Caco-2 (cell line): ENCODE measurements around the gene PXN. TPM values are rescaled to one million over a fixed set of nuclear protein-coding genes. Genes with fewer than 3 reads are reported as not detected.

Source experiments
- BruUV-seq: library from RNA; stranded (reverse); fragments of 400-500 nt; replicated peaks from 2 replicates; lab custom pipeline; 2021; lab: Mats Ljungman, UMichigan
- CTCF ChIA-PET: fragments of 300-600 bp; sonication (Branson Sonifier 250); formaldehyde crosslinking; loops from one replicate; lab custom pipeline; 2022; ENCODE audit warnings: antibody characterized with exemption; lab: Charles Lee
- POLR2A ChIA-PET: fragments of 300-600 bp; sonication (Branson Sonifier 250); formaldehyde crosslinking; loops from one replicate; lab custom pipeline; 2022; ENCODE audit warnings: antibody characterized with exemption; lab: Charles Lee
- DNase-seq, 2 experiments: peaks; one replicate each; pipeline versions ENCODE4 v3.0.0 to v3.0.0-alpha.2; 2020 to 2022
- H3K27me3 ChIP-seq: replicated peaks from 2 replicates; pipeline ENCODE4 v1.6.0; 2011; ENCODE audit warnings: low read length; ENCODE audit not compliant: control insufficient read depth, insufficient read depth
- H3K36me3 ChIP-seq: 2 replicates; pipeline ENCODE4 v1.5.1; 2011; ENCODE audit warnings: low read length; ENCODE audit not compliant: control insufficient read depth, insufficient read depth
- H3K4me1 ChIP-seq: fragments of 250-450 bp; sonication (Bioruptor Pico); 2 replicates; pipeline ENCODE4 v1.5.1; 2020; ENCODE audit warnings: mild to moderate bottlenecking
- H3K4me3 ChIP-seq: 2 replicates; pipeline ENCODE4 v1.5.1; 2011; ENCODE audit warnings: low read depth, mild to moderate bottlenecking, control low read depth, low read length
- H3K9me3 ChIP-seq: fragments of 250-450 bp; sonication (Bioruptor Pico); 2 replicates; pipeline ENCODE4 v1.5.1; 2020; ENCODE audit warnings: mild to moderate bottlenecking, moderate library complexity
- H3K27ac Mint-ChIP-seq: one replicate; pipeline ENCODE4 v1.8.0; 2022; ENCODE audit warnings: mixed read lengths; ENCODE audit not compliant: unreplicated experiment
- H3K27me3 Mint-ChIP-seq: one replicate; pipeline ENCODE4 v1.8.0; 2022; ENCODE audit warnings: mixed read lengths; ENCODE audit not compliant: insufficient read depth, unreplicated experiment
- H3K36me3 Mint-ChIP-seq: one replicate; pipeline ENCODE4 v1.8.0; 2022; ENCODE audit warnings: mild to moderate bottlenecking, mixed read lengths; ENCODE audit not compliant: insufficient read depth, unreplicated experiment
- H3K4me1 Mint-ChIP-seq: one replicate; pipeline ENCODE4 v1.8.0; 2022; ENCODE audit warnings: low read depth, mixed read lengths; ENCODE audit not compliant: unreplicated experiment
- H3K4me3 Mint-ChIP-seq: one replicate; pipeline ENCODE4 v1.8.0; 2022; ENCODE audit warnings: mild to moderate bottlenecking, moderate library complexity, mixed read lengths; ENCODE audit not compliant: unreplicated experiment
- H3K9me3 Mint-ChIP-seq: one replicate; pipeline ENCODE4 v1.8.0; 2022; ENCODE audit warnings: mixed read lengths; ENCODE audit not compliant: unreplicated experiment
- CTCF ChIP-seq, 2 experiments: fragments of 200-600 bp in 1 of 2; IDR thresholded peaks; 1 replicate in 1 of 2; 2 replicates in 1 of 2; pipeline versions ENCODE4 v1.5.1 to v1.8.0; 2011 to 2022; ENCODE audit warnings: antibody characterized with exemption in 1 of 2, control low read depth in 1 of 2, inconsistent platforms in 1 of 2, low read depth in 1 of 2, low read length in 1 of 2, mild to moderate bottlenecking in 1 of 2, moderate library complexity in 1 of 2; ENCODE audit not compliant: insufficient read depth in 1 of 2, severe bottlenecking in 1 of 2, unreplicated experiment in 1 of 2
- intact Hi-C: fragments of 100-400 bp; cut with micrococcal nuclease; formaldehyde crosslinking; loops from one replicate; pipeline ENCODE4 v1.10.0; 2022; ENCODE audit not compliant: unreplicated experiment
- total RNA-seq: library from RNA; stranded (reverse); gene quantifications from 2 replicates; pipeline ENCODE4 v1.2.3, GENCODE V29; 2022

PXN gene
- total RNA-seq, 1 experiment from 2014 or later: 150 TPM

- no TSS peak for BruUV-seq
- no peaks in the 10 kb centered on the region for H3K36me3 ChIP-seq
- H3K27ac Mint-ChIP-seq: peak overlapping the region; percentile 85
- peaks cover 32% of the 10 kb centered on the region for H3K4me1 ChIP-seq
- no peak overlapping the region for H3K4me3 ChIP-seq
- H3K9me3 ChIP-seq: no peaks in the 10 kb centered on the region
- no peak overlapping the region for H3K4me3 Mint-ChIP-seq
- intact Hi-C loops: no loop called here
- DNase-seq: no peak
- H3K36me3 Mint-ChIP-seq: peaks cover 10% of the 10 kb centered on the region
- no peaks in the 10 kb centered on the region for H3K27me3 ChIP-seq
- peaks cover 27% of the 10 kb centered on the region for H3K4me1 Mint-ChIP-seq
- no peaks in the 10 kb centered on the region for H3K27me3 Mint-ChIP-seq
- no peak for TF ChIP-seq CTCF (IDR thresholded peaks at IDR 0.05; ENCODE audit: insufficient read depth in 1 of 2, low read depth in 1 of 2, low read length in 1 of 2, severe bottlenecking in 1 of 2, unreplicated experiment in 1 of 2)
- POLR2A ChIA-PET: interaction anchor here (0.7 kb wide), 1 partner anchor 13 kb away, joined by 4 read pairs; no protein-coding TSS in a partner anchor
- CTCF ChIA-PET: no interaction called here
- no peaks in the 10 kb centered on the region for H3K9me3 Mint-ChIP-seq
These were observed 12.9 kb upstream of the PXN start for GRCh38 chr12:120278137-120279069.

DNA sequence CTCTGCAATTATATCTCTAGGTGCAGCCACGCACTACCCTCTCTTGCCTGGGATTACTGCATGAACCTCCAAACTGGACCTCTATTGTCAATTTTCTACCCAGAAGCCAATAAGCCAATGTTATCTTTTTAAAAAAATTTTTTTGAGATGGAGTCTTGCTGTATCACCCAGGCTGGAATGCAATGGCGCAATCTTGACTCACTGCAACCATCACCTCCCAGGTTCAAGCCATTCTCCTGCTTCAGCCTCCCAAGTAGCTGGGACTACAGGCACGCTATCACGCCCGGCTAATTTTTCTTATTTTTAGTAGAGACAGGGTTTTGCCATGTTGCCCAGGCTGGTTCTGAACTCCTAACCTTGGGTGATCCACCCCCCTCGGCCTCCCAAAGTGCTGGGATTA lies 11.2 kb upstream of the PXN start:
- Mint-ChIP-seq H3K36me3 (peaks cover 10% of the 10 kb centered on the region), H3K9me3 (no peaks in the 10 kb centered on the region), H3K27me3 (no peaks in the 10 kb centered on the region), H3K27ac (peak overlapping the region; percentile 85), H3K4me3 (no peak overlapping the region), H3K4me1 (peaks cover 13% of the 10 kb centered on the region)
- peak; percentile 55 to 70 for DNase-seq
- no peaks in the 10 kb centered on the region for H3K9me3 ChIP-seq
- intact Hi-C loops: no loop called here
- H3K4me1 ChIP-seq: peaks cover 18% of the 10 kb centered on the region
- ChIA-PET CTCF (interaction anchor here (1.0 to 1.3 kb wide), 2 partner anchors 11 to 49 kb away, joined by 3 to 7 read pairs; partner anchors contain the start of gene PXN), POLR2A (interaction anchor here (1.6 kb wide), 1 partner anchor 14 kb away, joined by 6 read pairs; no protein-coding TSS in a partner anchor)
- H3K27me3 ChIP-seq: no peaks in the 10 kb centered on the region
- no peak overlapping the region for H3K4me3 ChIP-seq
- H3K36me3 ChIP-seq: no peaks in the 10 kb centered on the region
- no peak for TF ChIP-seq CTCF (IDR thresholded peaks at IDR 0.05; ENCODE audit: insufficient read depth in 1 of 2, low read depth in 1 of 2, low read length in 1 of 2, severe bottlenecking in 1 of 2, unreplicated experiment in 1 of 2)
- no TSS peak for BruUV-seq

DNA sequence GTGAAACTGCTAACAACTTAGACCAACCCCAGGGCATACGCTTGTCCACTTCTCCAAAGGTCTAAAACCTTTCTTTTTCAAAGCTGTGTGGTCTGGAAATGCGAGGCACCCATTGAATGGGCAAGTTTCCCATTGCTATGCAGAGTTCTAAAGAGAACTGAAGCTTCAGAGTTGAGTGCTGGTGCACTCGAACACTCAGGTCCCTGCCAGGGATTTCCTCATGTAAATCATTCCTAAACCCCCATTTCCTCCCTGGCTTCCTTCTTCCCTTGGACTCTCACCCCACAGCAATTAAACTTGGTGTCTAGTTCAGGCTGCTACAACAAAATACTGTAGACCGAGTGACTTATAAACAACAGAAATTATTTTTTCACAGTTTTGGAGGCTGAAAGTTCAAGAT lies 2.2 kb upstream of the PXN start:
- Mint-ChIP-seq H3K27me3 (no peaks in the 10 kb centered on the region), H3K4me3 (no peak overlapping the region), H3K27ac (no peak overlapping the region), H3K9me3 (no peaks in the 10 kb centered on the region), H3K4me1 (peaks cover 8% of the 10 kb centered on the region), H3K36me3 (peaks cover 9% of the 10 kb centered on the region)
- no peaks in the 10 kb centered on the region for H3K27me3 ChIP-seq
- H3K36me3 ChIP-seq: no peaks in the 10 kb centered on the region; the same call in 1 of the 2 replicates
- POLR2A ChIA-PET: interaction anchor here (4.4 kb wide), 1 partner anchor 24 kb away, joined by 43 read pairs; the partner anchor contains the start of genes RNU4-1 and RNU4-2
- no peak for TF ChIP-seq CTCF (IDR thresholded peaks at IDR 0.05; ENCODE audit: insufficient read depth in 1 of 2, low read depth in 1 of 2, low read length in 1 of 2, severe bottlenecking in 1 of 2, unreplicated experiment in 1 of 2)
- CTCF ChIA-PET: interaction anchor here (7.3 kb wide), 1 partner anchor 38 kb away, joined by 229 read pairs; no protein-coding TSS in a partner anchor
- intact Hi-C loops: no loop called here
- DNase-seq: no peak
- H3K4me1 ChIP-seq: peaks cover 28% of the 10 kb centered on the region
- H3K9me3 ChIP-seq: no peaks in the 10 kb centered on the region
- no TSS peak for BruUV-seq
- no peak overlapping the region for H3K4me3 ChIP-seq
